ENCODE results near the gene SOCS4.
"Not testable (repeated sequence)": the region's sequence is repeated elsewhere in the genome, so short reads cannot be mapped to it uniquely, and the experiment has no call there.

The SOCS4 gene

GRCh38 chr14:55052269-55052930, 25.4 kb downstream of the SOCS4 start:
- peak; percentile 11 for DNase-seq

DNA sequence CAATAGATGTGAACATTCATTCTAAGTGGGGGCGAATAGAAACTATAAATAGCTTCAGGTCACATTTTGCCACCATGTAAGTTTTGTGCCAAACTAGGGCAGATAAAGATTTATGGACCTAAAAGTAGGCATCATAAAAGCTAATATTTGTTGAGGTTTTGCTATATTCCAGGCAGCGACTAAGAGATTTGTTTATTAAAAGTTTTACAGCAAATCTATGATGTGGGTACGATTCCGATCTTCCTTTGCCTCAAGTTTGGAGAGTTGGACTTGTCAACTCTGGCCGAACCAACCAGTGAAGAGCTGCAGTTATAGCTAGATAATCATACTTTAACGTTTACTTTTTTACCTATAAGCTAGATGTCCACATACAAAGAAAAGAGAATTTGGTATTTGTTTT, 26.0 kb downstream of the SOCS4 start:
- DNase-seq: no peak

- DNase-seq: no peak
These were observed 26.5 kb downstream of the SOCS4 start for GRCh38 chr14:55053500-55053899.

DNA sequence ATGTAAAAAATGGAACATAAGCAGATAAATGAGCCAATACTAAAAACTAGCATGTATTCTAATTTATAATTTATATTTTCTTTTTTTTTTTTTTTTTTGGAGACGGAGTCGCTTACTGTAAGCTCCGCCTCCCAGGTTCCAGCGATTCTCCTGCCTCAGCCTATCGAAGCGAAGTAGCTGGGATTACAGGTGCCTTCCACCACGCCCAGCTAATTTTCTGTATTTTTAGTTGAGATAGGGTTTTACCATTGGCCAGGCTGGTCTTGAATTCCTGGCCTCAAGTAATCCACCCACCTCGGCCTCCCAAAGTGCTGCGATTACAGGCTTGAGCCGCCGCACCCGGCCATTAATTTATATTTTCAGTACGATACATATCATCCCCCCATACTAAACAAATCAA, 27.1 kb downstream of the SOCS4 start:
- DNase-seq: no peak

GRCh38 chr14:55057919-55058318, 30.9 kb downstream of the SOCS4 start:
- DNase-seq: no peak

- no peak for DNase-seq
These were observed 32.3 kb downstream of the SOCS4 start for GRCh38 chr14:55059333-55059732.

DNA sequence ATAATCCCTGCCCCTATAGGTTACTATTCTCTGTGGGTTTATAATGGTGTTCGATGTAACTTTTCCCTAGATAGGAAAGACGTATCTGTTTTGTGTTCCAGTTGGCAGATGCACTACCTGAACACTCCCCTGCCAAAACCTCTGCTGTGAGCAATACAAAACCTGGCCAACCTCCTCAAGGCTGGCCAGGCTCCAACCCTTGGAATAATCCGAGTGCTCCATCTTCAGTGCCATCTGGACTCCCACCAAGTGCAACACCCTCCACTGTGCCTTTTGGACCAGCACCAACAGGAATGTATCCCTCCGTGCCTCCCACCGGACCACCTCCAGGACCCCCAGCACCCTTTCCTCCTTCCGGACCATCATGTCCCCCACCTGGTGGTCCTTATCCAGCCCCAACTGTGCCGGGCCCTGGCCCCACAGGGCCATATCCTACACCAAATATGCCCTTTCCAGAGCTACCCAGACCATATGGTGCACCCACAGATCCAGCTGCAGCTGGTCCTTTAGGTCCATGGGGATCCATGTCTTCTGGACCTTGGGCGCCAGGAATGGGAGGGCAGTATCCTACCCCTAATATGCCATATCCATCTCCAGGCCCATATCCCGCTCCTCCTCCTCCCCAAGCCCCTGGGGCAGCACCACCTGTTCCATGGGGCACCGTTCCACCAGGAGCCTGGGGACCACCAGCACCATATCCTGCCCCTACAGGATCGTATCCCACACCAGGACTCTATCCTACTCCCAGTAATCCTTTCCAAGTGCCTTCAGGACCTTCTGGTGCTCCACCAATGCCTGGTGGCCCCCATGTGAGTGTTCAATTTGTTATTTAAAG, 35.7 kb downstream of the SOCS4 start:
- DNase-seq: no peak

- DNase-seq: not testable (repeated sequence)
These were observed 37.9 kb downstream of the SOCS4 start for GRCh38 chr14:55064896-55065295.

DNA sequence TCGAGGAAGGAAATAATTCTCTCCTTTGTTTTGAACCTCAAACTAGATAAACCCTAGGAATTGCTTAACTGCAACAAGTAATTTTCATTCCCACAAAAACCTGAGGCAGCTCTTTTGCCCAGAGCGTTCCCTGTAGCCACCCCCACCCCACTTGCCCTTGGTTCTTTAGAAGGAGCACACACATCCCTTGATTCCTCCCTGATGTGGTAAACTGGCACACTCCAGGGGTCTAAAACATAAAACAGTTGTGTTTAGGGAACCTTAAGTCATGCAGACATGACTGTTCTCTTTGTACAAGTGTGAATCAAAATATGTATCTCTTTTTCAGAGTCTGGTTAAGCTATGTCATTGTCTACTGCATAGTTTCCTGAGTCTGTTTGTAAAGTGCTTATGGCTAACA, 38.4 kb downstream of the SOCS4 start:
- DNase-seq: no peak

DNA sequence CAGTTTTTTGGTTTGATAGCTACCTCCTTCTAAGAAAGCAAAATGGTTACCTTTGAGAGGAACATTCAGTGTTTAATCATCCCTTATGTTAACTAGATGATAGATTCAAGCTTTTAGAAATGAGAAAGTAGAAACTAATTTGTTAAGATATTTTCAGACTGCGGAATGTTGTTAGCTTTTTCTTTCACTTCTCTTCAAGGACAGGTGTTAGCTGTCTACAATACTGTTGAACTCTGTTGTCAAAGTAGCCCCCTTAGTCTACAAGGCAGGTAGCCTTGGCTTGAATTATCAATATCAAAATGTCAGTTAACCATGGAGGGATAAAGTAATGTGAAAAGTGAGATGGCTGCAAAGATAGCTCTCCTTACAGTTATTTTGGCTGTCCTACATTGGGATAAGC, 39.2 kb downstream of the SOCS4 start:
- no peak for DNase-seq

DNA sequence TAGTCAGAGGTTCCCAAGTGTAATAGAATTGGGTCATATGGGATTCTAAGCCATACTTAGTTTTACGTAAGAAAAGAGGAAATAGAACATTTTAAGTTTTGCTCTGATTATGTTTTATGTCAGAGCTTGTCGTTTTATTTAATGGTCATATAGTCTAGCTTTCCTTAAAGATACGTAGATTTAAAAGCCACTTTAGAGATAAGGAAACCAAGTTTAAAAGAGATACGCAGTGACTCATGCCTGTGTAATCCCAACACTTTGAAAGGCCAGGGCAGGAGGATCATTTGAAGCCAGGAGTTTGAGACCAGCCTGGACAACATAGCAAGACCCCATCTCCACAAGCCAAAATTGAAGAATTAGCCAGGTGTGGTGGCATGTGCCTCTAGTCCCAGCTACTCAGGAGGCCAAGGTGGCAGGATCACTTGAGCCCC, 44.0 kb downstream of the SOCS4 start:
- DNase-seq: no peak

DNA sequence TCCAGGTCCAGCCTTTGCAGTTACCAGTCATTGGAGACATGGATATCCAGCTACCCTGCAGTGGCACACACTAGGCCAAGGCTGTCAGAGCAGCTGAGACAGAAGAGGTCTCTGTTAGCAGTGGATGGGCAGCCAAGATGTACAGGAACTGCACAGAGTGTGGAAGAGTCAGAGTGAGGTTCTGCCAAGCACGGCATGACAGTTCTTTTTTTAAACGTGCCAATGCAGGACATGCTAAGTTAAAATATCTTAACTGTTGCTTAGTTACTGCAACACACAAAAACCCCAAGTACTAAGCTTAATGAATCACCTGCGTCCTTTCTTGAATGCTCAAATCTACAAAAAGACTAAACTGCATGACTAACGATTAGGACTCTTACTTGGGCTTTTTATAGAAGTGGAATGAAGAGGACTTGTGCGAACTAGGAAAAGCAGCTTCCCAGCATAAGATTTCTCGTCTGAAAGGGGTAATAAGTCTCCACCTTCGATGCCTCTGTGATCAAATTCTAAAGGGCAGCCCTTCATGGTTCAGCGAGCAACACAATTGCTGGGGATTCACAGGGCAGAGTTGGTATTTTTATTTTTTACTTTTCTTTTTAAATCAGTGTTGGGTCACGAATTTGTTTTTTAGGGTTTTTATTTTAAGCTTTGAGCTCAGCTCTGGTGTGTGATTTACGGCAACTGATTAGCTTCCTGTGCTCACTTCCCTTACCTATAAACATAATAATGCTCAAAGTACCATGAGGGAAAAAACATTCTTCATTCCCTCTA, 45.0 kb downstream of the SOCS4 start:
- no peak for DNase-seq

DNA sequence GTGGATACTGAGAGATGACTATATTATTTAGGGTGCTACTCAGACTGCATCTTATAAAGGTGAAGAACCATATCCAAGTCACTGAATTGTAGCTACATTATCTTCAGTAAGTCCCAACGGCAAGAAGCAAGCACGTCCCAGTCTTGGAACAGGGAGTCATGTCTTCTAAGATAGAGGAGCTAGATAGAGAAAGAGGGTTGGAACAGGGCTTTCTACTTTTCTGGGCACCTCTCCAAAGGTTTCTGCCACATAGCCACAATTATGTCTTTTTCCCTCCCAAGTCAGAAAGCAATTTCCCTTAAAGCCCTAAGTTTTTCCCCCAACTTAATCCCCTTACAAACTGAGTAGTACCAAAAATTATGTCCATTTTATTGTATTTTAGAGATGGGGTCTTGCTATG, 46.8 kb downstream of the SOCS4 start:
- DNase-seq: no peak

DNA sequence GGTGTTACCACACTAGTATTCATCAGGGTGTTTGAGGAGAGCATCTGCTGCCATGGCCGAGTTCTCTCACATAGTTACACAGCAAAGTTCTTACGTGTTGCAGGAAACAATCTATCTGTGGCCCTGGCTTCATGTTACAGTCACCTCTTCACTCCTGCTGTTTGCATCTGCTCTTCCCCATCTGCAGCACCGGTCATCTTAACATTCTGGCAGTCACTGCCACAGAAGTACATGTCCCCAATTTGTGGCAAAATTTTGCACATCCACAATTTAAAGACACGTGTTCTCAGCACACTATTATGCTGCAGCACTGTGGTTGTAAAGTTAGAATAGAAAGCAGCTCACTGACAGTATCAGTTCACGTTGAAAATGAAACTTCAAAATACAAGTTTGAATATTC, 47.6 kb downstream of the SOCS4 start:
- DNase-seq: peak; percentile 8

- DNase-seq: no peak
These were observed 48.7 kb downstream of the SOCS4 start for GRCh38 chr14:55075628-55076175.

DNA sequence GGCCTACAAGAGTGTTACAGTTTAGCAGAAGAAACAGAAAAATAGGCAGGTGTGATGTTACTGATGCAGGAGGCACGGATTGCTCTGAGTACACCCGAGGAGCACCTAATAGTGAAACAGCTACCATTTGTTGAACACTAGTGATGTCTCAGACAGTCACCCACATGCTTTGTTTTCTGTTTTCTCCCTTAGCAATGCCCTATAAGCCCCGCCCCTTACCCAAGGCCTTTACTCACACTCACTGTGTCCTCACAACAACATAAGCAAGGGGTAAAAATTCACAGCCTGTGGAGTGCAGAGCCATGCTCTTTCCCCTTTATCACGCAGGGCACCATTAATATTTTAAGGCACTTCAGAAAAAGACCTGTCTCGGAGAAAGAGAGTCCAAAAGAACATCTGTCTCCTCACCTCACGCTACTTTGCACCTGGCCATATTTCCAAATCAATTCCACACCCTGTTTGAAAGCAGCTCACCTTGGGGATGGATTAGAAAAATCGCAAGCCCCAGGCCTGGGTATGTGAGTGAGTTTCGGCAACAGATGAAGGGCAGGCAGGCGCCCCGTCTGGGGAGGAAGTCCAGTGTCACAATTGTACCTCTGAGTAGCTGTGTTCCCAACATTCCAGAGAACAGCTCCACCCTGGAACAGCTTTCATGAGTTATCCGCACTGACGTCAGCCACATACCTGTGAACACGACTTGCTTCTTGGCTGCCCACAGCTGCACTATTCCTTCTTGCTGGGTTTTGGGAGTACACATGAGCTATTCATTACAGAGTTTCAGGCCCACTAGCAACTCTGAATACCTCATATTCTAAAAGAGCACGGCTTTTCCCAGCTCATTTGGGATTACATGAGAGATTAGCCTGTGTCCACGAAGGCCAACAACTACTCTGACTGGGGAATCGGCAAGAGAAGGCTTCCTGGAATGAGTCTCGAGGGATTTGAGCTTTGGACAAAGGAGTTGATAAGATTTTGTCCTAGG, 50.4 kb downstream of the SOCS4 start:
- DNase-seq: no peak

DNA sequence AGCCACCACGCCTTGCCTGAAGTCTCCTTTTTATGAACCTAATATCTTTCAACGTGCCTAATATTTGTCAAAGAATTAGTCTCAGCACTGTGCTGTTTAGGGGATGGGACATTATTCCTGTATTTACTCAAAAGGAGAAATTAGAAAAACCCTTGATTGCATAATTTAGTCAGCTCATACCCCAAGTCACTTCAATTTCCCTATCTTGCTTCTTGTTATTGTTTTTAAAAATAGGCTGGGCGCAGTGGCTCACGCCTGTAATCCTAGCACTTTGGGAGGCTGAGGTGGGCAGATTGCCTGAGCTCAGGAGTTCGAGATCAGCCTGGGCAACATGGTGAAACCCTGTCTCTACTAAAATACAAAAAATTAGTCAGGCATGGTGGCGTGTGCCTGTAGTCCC, 52.9 kb downstream of the SOCS4 start:
- DNase-seq: not testable (repeated sequence)

GRCh38 chr14:55084401-55085059, 57.5 kb downstream of the SOCS4 start:
- no peak for DNase-seq

- no peak for DNase-seq
These were observed 58.1 kb downstream of the SOCS4 start for GRCh38 chr14:55085060-55085660.

DNA sequence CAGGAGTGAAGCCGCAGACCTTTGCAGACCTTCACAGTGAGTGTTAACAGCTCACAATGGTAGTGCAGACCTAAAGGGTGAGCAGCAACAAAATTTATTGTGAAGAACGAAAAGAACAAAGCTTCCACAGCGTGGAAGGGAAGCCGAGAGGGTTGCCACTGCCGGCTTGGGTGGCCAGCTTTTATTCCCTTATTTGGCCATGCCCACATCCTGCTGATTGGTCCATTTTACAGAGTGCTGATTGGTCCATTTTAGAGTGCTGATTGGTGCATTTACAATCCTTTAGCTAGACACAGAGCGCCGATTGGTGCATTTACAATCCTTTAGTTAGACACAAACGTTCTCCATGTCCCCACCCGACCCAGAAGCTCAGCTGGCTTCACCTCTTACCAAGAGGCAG, 59.9 kb downstream of the SOCS4 start:
- DNase-seq: no peak

DNA sequence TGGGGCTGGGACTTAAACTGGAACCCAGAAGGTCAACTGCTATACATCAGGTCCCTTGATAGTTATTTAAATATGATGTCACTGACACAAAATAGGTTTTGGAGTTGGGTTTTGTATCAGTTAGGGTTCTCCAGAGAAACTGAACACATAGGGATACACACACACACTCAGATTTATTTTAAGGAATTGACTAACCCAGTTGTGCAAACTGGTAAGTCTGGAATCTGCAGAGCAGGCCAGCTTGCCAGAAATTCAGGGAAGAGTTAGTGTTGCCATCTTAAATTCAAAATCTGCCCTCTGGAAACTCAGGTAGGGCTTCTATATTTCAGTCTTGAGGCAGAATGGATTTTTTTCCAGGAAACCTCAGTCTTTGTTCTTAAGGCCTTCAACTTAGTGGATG, 61.3 kb downstream of the SOCS4 start:
- DNase-seq: no peak

Data from RPMI8226 (cell line).